DND-41 (cell line): ENCODE measurements around the gene IL22RA1.

ENCODE experiments used
- CTCF ChIP-seq: IDR thresholded peaks from 2 replicates; pipeline ENCODE4 v1.5.1; 2012; ENCODE audit warnings: borderline replicate concordance, low read length, moderate library complexity, mild to moderate bottlenecking; ENCODE audit not compliant: poor library complexity, severe bottlenecking; ENCODE audit errors: extremely low read depth
- EZH2 ChIP-seq: IDR thresholded peaks from 3 replicates; pipeline ENCODE4 v1.6.1; 2012; ENCODE audit warnings: borderline replicate concordance, low read depth, mild to moderate bottlenecking, moderate library complexity, low read length, inconsistent platforms; ENCODE audit not compliant: severe bottlenecking

GRCh38 chr1:24186993-24187790 lies 44.3 kb upstream of the IL22RA1 start, which contains the start of gene IFNLR1:
- TF ChIP-seq CTCF (no peak), EZH2 (no peak)
